ENCODE data around the gene ARFGEF2.

GRCh38 chr20:48924756-48925109 lies 3.2 kb downstream of the ARFGEF2 start:
- TF ChIP-seq CTCF (IDR thresholded peaks at IDR 0.05) (no peak), POLR2AphosphoS5 (IDR thresholded peaks at IDR 0.05) (no peak), POLR2A (IDR thresholded peaks at IDR 0.05) (no peak), EP300 (IDR thresholded peaks at IDR 0.05) (no peak)
